Lung (tissue), 12 donors: Measurements from ENCODE around the gene CKAP2L. TPM values are rescaled to one million over a fixed set of nuclear protein-coding genes. Genes with fewer than 3 reads are reported as not detected.

ENCODE experiments used
- ATAC-seq: fragments of 200-7000 bp; cut with Tn5 transposase; one replicate; pipeline ENCODE4 v1.9.1; 2020; ENCODE audit warnings: moderate number of reproducible peaks; ENCODE audit not compliant: insufficient read depth, low FRiP score
- DNase-seq, 3 donors: peaks; one replicate each; pipeline ENCODE4 v3.0.0-alpha.2; 2013 to 2017
- H3K27ac ChIP-seq, 2 donors: one replicate each; pipeline ENCODE4 v1.5.1; 2013; ENCODE audit warnings: mild to moderate bottlenecking in 2 of 2, moderate library complexity in 2 of 2, control low read depth in 1 of 2, inconsistent platforms in 1 of 2, low read depth in 1 of 2, low read length in 1 of 2
- H3K27me3 ChIP-seq, 3 donors: one replicate each; pipeline ENCODE4 v1.5.1; 2013; ENCODE audit warnings: low read length in 2 of 3; ENCODE audit not compliant: control insufficient read depth in 3 of 3, insufficient read depth in 3 of 3
- H3K36me3 ChIP-seq, 4 donors: one replicate each; pipeline ENCODE4 v1.5.1; 2013; ENCODE audit warnings: low read length in 4 of 4, mild to moderate bottlenecking in 1 of 4, moderate library complexity in 1 of 4; ENCODE audit not compliant: control insufficient read depth in 4 of 4, insufficient read depth in 4 of 4
- H3K4me1 ChIP-seq, 5 donors: one replicate each; pipeline ENCODE4 v1.5.1; 2013; ENCODE audit warnings: low read length in 5 of 5, mild to moderate bottlenecking in 2 of 5, moderate library complexity in 1 of 5; ENCODE audit not compliant: control insufficient read depth in 5 of 5, insufficient read depth in 5 of 5
- H3K4me3 ChIP-seq: one replicate; pipeline ENCODE4 v1.5.1; 2013; ENCODE audit warnings: mild to moderate bottlenecking, control low read depth, moderate library complexity
- H3K9ac ChIP-seq, 2 donors: one replicate each; pipeline ENCODE4 v1.5.1; 2013; ENCODE audit warnings: low read length in 2 of 2, control low read depth in 1 of 2; ENCODE audit not compliant: insufficient read depth in 1 of 2
- H3K9me3 ChIP-seq, 4 donors: one replicate each; pipeline ENCODE4 v1.5.1; 2013; ENCODE audit warnings: low read length in 3 of 4, mild to moderate bottlenecking in 1 of 4, moderate library complexity in 1 of 4; ENCODE audit not compliant: control insufficient read depth in 4 of 4, insufficient read depth in 3 of 4
- WGBS, 2 donors: extraction: QIAGEN DNeasy Blood & Tissue Kit; methylation state at CpG; one replicate each; pipeline ENCODE4 v1.1.7; 2013; 5-methylcytosine and 5-hydroxymethylcytosine counted together
- polyA plus RNA-seq, 2 donors: library from polyadenylated mRNA; stranded (reverse); fragments of 200-250 nt; gene quantifications; one replicate each; pipeline ENCODE4 v1.2.1, GENCODE V29; 2013
- total RNA-seq, 2 donors: library from RNA; depleted of rRNA in 1 of 2; stranded (reverse); fragments of >200 nt in 1 of 2; gene quantifications; one replicate each; pipeline ENCODE4 v1.2.1, GENCODE V29; 2014 to 2021
- TF ChIP-seq, protein P1 (sequence below): IDR thresholded peaks from 2 replicates; pipeline ENCODE4 v1.5.1; 2012; ENCODE audit warnings: mild to moderate bottlenecking; ENCODE audit errors: control extremely low read depth, extremely low read depth
- donor health status: control.
- donor health status: control.
- donor health status: Bipolar disorder and iron deficiency.
- donor health status: healthy.
- donor health status: DM: yes; HTN: yes; CAD: no.

Gene CKAP2L
- total and polyA plus RNA-seq, 4 donors = 0.48 to 4.0 (median 0.61) TPM

DNA sequence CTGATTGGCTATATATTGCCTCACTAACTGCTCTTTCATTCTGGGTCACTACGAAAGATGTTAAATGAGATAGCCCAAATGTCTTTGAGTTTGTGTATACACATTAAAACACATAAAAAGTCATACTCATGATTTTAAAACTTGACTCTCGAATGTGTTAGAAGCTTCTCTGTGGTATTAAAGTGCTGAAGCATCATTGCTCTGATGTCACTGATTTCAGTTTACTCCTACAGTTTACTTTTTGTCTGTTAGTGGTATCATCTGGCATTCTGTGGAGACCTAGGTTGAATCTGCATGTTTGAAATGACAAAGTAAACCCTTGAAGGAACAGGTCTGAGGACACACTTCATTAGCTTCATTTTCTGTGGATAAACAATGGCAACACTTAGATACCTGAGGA, 32.9 kb downstream of the CKAP2L start:
- no peaks in the 10 kb centered on the region for H3K9me3 ChIP-seq
- H3K27me3 ChIP-seq = no peaks in the 10 kb centered on the region
- 89 to 96% methylated on average over 2 of the region's 2 CpGs for WGBS, 2 donors
- H3K36me3 ChIP-seq = no peaks in the 10 kb centered on the region
- ATAC-seq (no peak), DNase-seq (no peak)
- H3K27ac ChIP-seq = no peak overlapping the region
- H3K4me1 ChIP-seq = peaks cover 0 to 20% (median 5%) of the 10 kb centered on the region in 5 donors
- H3K4me3 ChIP-seq = no peak overlapping the region
- TF ChIP-seq, protein P1, sequence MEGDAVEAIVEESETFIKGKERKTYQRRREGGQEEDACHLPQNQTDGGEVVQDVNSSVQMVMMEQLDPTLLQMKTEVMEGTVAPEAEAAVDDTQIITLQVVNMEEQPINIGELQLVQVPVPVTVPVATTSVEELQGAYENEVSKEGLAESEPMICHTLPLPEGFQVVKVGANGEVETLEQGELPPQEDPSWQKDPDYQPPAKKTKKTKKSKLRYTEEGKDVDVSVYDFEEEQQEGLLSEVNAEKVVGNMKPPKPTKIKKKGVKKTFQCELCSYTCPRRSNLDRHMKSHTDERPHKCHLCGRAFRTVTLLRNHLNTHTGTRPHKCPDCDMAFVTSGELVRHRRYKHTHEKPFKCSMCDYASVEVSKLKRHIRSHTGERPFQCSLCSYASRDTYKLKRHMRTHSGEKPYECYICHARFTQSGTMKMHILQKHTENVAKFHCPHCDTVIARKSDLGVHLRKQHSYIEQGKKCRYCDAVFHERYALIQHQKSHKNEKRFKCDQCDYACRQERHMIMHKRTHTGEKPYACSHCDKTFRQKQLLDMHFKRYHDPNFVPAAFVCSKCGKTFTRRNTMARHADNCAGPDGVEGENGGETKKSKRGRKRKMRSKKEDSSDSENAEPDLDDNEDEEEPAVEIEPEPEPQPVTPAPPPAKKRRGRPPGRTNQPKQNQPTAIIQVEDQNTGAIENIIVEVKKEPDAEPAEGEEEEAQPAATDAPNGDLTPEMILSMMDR = no peak
- no peak overlapping the region for H3K9ac ChIP-seq

- Histone ChIP-seq H3K36me3 (no peaks in the 10 kb centered on the region), H3K27ac (no peak overlapping the region), H3K9me3 (no peaks in the 10 kb centered on the region), H3K9ac (no peak overlapping the region), H3K4me1 (peaks cover 0 to 20% (median 5%) of the 10 kb centered on the region in 5 donors), H3K27me3 (no peaks in the 10 kb centered on the region), H3K4me3 (no peak overlapping the region)
- ATAC-seq (no peak), DNase-seq (no peak)
- 87 to 88% methylated on average over 5 of the region's 5 CpGs for WGBS, 2 donors
- TF ChIP-seq, protein P1 = no peak
Observed at GRCh38 chr2:112730791-112731190, 33.6 kb downstream of the CKAP2L start.

GRCh38 chr2:112730216-112730615, 34.2 kb downstream of the CKAP2L start:
- H3K9ac ChIP-seq = no peak overlapping the region
- TF ChIP-seq, protein P1 = no peak
- WGBS, 2 donors = 65 to 77% methylated on average over 7 to 8 of the region's 8 CpGs
- H3K9me3 ChIP-seq = no peaks in the 10 kb centered on the region
- H3K4me1 ChIP-seq = peaks cover 0 to 20% (median 5%) of the 10 kb centered on the region in 5 donors
- no peaks in the 10 kb centered on the region for H3K27me3 ChIP-seq
- DNase-seq (no peak), ATAC-seq (no peak)
- no peak overlapping the region for H3K4me3 ChIP-seq
- H3K27ac ChIP-seq = no peak overlapping the region
- H3K36me3 ChIP-seq = no peaks in the 10 kb centered on the region
